ENCODE data around the gene TLE2. TPM values are rescaled to one million over a fixed set of nuclear protein-coding genes. Genes with fewer than 3 reads are reported as not detected.

The TLE2 gene
- total and polyA plus RNA-seq, 2 donors from 2014 or later, result 28.2 to 76.6 TPM

DNA sequence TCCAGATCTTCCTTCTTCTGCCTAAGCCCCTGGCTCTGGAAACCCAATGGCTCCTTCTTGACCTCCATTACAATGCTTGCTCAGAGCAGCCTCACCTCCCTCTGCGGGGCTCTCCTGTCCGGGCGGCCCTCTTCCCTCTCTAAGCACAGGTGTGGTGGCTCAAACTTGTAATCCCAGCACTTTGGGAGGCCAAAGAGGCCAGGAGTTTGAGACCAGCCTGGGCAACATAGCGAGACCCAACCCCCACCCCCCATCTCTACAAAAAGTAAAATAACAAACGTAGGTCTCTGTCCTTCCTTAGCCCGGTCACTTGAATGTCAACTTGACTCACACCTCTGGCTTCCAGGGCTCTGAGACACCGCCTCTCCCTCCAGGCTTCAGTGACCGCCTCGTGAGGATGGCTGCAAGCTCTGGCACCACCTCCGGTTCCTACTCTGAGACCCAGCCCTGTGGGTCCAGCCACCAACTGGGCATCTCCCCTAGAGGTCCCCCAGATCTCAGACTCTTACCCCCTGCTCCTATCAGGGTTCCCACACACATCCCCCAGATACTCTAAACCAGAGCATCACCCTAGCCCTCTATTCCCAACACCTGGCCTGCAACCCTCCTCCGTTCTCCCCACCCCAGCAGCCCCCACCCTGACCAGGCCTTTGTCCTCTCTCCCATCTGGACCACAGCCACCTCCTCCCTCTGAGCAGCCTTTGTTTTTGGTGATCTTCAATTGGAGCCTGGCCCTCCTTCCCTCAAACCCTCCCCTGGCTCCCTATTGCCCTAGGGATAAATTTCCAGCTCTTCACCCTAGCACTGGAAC is 4.7 kb upstream of the TLE2 start:
- no peak overlapping the region for H3K27ac ChIP-seq (ENCODE audit: low read depth in 2 of 2, low read length in 2 of 2)
- peaks cover 3 to 14% (median 8%) of the 10 kb centered on the region in 3 donors for H3K4me1 ChIP-seq (ENCODE audit: control insufficient read depth in 2 of 3, insufficient read depth in 2 of 3, low read depth in 1 of 3, low read length in 3 of 3)
- no peak for DNase-seq
- H3K36me3 ChIP-seq (ENCODE audit: control insufficient read depth in 2 of 3, insufficient read depth in 3 of 3, low read length in 3 of 3), result no peaks in the 10 kb centered on the region
- no peaks in the 10 kb centered on the region for H3K9me3 ChIP-seq (ENCODE audit: control insufficient read depth in 2 of 3, insufficient read depth in 1 of 3, low read length in 3 of 3)
- no peaks in the 10 kb centered on the region for H3K27me3 ChIP-seq (ENCODE audit: control insufficient read depth, insufficient read depth, low read length)
- intact Hi-C loops (cut with DNase I), result no loop called here
- no peak overlapping the region for H3K9ac ChIP-seq (ENCODE audit: low read length in 3 of 3)
- TF ChIP-seq, protein P1, sequence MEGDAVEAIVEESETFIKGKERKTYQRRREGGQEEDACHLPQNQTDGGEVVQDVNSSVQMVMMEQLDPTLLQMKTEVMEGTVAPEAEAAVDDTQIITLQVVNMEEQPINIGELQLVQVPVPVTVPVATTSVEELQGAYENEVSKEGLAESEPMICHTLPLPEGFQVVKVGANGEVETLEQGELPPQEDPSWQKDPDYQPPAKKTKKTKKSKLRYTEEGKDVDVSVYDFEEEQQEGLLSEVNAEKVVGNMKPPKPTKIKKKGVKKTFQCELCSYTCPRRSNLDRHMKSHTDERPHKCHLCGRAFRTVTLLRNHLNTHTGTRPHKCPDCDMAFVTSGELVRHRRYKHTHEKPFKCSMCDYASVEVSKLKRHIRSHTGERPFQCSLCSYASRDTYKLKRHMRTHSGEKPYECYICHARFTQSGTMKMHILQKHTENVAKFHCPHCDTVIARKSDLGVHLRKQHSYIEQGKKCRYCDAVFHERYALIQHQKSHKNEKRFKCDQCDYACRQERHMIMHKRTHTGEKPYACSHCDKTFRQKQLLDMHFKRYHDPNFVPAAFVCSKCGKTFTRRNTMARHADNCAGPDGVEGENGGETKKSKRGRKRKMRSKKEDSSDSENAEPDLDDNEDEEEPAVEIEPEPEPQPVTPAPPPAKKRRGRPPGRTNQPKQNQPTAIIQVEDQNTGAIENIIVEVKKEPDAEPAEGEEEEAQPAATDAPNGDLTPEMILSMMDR (IDR thresholded peaks at IDR 0.05; ENCODE audit: borderline replicate concordance, extremely low read depth, insufficient read depth), result no peak
- H3K4me3 ChIP-seq (ENCODE audit: low read length in 3 of 3), result no peak overlapping the region
- no peak for FAIRE-seq

DNA sequence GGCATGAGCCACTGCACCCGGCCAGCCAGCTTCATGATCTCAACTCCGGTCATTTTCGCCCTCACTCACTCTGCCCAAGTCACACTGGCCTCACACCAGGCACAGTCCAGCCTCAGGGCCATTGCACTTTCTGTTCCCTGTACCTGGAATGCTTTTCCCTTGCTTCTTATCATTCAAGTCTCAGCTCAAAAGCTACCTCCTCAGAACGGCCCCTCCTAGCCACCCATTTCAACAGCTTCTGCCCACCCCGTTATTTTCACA is 2.5 kb upstream of the TLE2 start:
- no peak for DNase-seq

DNA sequence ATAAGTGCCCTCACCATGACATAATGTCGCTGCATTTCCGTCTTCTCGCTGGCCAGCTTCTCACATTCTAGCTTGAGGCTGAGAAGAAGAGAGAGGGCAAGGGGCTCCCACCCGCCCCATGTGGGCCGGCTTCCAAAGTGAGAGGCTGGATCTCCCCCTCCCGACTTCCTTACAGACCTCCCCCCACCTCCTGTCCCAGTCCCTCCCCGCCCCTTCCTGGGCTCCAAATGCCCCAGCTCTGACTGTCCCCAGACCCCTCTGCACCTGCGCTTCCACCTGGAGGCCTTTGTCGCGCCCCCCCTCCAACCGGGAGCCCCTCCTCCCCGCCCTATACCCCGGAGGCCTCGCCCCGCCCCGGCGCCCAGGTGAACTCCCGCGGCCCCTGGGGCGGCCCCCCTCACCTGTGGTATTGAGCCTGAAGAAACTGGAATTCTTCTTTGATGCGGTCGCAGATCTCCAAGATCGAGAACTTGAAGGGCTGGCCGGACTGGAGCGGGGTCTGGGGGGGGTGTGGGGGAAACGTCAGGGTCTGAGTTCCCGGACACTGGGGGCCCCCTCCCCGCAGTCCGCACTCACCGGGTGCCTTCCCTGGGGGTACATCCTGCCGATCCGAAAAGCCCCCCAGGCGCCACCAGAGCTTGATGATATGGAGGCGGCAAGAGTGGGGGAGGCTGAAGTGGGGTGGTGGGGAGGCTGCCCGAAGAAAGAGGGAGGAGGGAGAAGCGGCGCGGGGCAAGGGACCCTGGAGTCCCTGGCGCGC is 595 bp downstream of the TLE2 start:
- H3K36me3 ChIP-seq (ENCODE audit: control insufficient read depth in 2 of 3, insufficient read depth in 3 of 3, low read length in 3 of 3), result no peaks in the 10 kb centered on the region
- TF ChIP-seq, protein P1 (IDR thresholded peaks at IDR 0.05; ENCODE audit: borderline replicate concordance, extremely low read depth, insufficient read depth), result no peak
- H3K27ac ChIP-seq (ENCODE audit: low read depth in 2 of 2, low read length in 2 of 2), result no peak overlapping the region
- intact Hi-C loops (cut with DNase I), result no loop called here
- H3K4me1 ChIP-seq (ENCODE audit: control insufficient read depth in 2 of 3, insufficient read depth in 2 of 3, low read depth in 1 of 3, low read length in 3 of 3), result peaks cover 0 to 6% (median 0%) of the 10 kb centered on the region in 3 donors
- H3K9me3 ChIP-seq (ENCODE audit: control insufficient read depth in 2 of 3, insufficient read depth in 1 of 3, low read length in 3 of 3), result no peaks in the 10 kb centered on the region
- DNase-seq (peak; percentile 53 to 83 (median 76)), FAIRE-seq (no peak)
- peak overlapping the region in 1 of 3 donors; percentile 51 for H3K9ac ChIP-seq (ENCODE audit: low read length in 3 of 3)
- peak overlapping the region in 1 of 3 donors; percentile 57 for H3K4me3 ChIP-seq (ENCODE audit: low read length in 3 of 3)
- no peaks in the 10 kb centered on the region for H3K27me3 ChIP-seq (ENCODE audit: control insufficient read depth, insufficient read depth, low read length)

More for the DNA sequence above, 2.5 kb upstream of the TLE2 start:
- H3K27me3 ChIP-seq (ENCODE audit: control insufficient read depth, insufficient read depth, low read length), result no peaks in the 10 kb centered on the region
- intact Hi-C loops (cut with DNase I), result no loop called here
- no peaks in the 10 kb centered on the region for H3K36me3 ChIP-seq (ENCODE audit: control insufficient read depth in 2 of 3, insufficient read depth in 3 of 3, low read length in 3 of 3)
- no peak for FAIRE-seq
- no peak overlapping the region for H3K9ac ChIP-seq (ENCODE audit: low read length in 3 of 3)
- TF ChIP-seq, protein P1 (IDR thresholded peaks at IDR 0.05; ENCODE audit: borderline replicate concordance, extremely low read depth, insufficient read depth), result no peak
- H3K4me1 ChIP-seq (ENCODE audit: control insufficient read depth in 2 of 3, insufficient read depth in 2 of 3, low read depth in 1 of 3, low read length in 3 of 3), result peaks cover 3 to 15% (median 8%) of the 10 kb centered on the region in 3 donors
- no peaks in the 10 kb centered on the region for H3K9me3 ChIP-seq (ENCODE audit: control insufficient read depth in 2 of 3, insufficient read depth in 1 of 3, low read length in 3 of 3)
- no peak overlapping the region for H3K27ac ChIP-seq (ENCODE audit: low read depth in 2 of 2, low read length in 2 of 2)
- no peak overlapping the region for H3K4me3 ChIP-seq (ENCODE audit: low read length in 3 of 3)
